Activated CD8-positive, alpha-beta memory T cell treated with anti-CD3 and anti-CD28 coated beads for 1 hour (primary cell): ENCODE results near the gene IVNS1ABP.
"Not testable (repeated sequence)": the region's sequence is repeated elsewhere in the genome, so short reads cannot be mapped to it uniquely, and the experiment has no call there.

Experiments used
- DNase-seq, 2 donors: peaks; one replicate each; pipeline ENCODE4 v3.0.0-alpha.2; 2020; ENCODE audit warnings: low read depth in 1 of 2; ENCODE audit errors: extremely low read depth in 1 of 2

IVNS1ABP gene

DNA sequence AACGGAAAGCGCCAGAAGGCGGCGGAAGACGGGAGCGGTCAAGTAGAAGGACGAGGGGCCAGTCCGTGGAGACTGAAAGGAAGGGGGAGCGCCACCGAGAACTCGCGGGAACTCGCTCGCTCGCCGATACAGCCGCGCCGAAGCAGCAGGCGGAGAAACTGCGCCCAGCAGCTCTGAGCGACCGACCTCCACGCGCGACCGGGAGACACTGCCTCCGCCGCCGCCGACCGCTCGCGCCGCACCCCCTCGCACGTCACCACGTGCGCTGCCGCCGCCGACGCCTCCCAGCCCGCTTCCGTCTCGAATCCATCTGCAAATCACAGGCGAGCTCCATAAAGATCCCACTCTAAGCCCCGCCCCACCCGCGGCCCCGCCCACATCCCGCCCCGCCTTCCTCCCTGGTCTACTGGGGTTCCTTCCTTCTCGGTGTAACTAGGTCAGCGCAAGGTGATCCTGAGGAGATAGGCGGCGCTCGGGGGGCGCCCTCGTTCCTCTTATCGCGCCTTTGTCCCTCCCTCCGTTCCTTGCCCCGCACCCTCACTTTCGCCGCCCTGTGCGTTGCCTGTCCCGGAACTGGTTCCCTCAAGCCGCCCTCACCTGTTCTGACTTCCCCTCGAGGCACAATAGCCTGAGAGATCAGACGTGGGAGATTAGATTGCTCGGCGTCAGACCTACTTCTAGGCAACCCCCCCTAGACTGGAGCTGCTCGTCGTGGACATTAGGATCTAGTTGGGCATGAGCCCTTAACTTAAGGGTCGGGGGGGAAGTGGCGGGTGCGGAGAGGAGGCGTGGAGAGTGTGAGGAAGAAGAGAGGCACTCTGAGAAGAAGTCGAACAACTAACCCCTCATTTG lies at the start of gene IVNS1ABP:
Gene IVNS1ABP (minus strand): TSS at position 210 of the 852 bp plus-strand sequence. CDS start 7,750 bp downstream, outside the sequence.
- DNase-seq, result peak; percentile 91

DNA sequence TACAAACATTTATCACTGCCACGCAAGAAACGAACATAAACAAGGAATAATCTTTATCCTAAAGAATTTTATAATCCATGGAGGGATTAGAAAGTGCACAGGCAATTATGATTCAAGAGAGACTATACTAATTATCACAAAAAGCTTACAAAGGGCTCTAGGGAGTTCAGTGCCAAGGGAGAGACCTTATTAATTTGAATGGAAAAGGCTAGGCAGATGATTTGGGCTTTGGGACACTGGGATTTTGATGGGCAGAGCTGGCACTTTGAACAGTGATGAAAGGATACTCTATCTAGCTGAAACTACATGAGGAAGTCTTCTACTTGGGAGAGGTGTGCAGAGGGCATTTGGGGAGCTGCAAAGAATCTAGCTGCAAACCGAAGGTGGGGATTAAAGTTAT lies 48.9 kb upstream of the IVNS1ABP start:
- DNase-seq, result no peak

DNA sequence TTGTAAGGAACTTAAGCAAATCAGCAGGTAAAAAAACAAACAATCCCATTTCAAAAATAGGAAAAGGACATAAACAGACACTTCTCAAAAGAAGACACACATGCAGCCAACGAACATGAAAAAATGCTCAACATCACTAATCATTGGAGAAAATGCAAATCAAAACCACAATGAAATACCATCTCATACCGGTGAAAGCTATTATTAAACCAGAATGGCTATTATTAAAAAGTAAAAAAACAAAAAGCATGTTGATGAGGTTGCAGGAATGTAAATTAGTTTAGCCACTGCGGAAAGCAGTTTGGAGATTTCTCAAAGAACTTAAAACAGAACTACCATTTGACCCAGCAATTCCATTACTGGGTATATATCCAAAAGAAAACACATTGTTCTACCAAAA lies 47.5 kb upstream of the IVNS1ABP start:
- DNase-seq, result not testable (repeated sequence)

- DNase-seq, result no peak
Observed at GRCh38 chr1:185363205-185363604, 46.2 kb upstream of the IVNS1ABP start.

DNA sequence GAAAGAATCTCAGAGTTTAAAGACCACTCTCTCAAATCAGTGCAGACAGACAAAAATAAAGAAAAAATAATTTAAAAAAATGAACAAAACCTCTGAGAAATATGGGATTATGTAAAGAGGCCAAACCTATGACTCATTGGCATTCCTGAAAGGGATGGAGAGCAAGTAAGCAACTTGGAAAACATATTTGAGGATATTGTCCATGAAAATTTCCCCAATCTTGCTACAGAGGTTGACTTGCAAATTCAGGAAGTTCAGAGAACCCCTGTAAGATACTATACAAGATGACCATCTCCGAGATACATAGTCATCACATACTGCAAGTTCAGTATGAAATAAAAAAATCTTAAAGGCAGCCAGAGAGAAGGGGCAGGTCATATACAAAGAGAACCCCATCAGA lies 43.7 kb upstream of the IVNS1ABP start:
- DNase-seq, result no peak

GRCh38 chr1:185358957-185359356 lies 41.9 kb upstream of the IVNS1ABP start:
- DNase-seq, result no peak

GRCh38 chr1:185355947-185356346 lies 38.9 kb upstream of the IVNS1ABP start:
- no peak for DNase-seq

DNA sequence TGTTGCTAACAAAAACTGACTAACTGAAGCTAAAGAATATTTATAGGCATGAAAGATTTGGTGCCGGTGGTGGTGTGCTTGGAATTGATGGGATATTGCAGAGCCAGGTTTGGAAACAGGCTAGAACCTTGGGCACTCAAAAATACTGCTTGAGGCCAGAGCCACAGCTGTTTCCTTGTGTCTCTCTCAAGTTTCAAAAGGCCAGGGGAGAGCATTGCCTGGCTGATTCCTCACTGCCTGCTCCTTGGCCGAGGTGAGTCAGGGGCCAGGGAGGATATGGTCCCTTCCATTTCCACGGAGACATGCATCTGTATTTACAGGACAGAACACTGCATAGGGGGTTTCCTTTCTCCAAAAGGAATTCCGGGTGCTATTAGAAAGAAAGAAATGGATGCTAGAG lies 36.1 kb upstream of the IVNS1ABP start:
- DNase-seq, result no peak

DNA sequence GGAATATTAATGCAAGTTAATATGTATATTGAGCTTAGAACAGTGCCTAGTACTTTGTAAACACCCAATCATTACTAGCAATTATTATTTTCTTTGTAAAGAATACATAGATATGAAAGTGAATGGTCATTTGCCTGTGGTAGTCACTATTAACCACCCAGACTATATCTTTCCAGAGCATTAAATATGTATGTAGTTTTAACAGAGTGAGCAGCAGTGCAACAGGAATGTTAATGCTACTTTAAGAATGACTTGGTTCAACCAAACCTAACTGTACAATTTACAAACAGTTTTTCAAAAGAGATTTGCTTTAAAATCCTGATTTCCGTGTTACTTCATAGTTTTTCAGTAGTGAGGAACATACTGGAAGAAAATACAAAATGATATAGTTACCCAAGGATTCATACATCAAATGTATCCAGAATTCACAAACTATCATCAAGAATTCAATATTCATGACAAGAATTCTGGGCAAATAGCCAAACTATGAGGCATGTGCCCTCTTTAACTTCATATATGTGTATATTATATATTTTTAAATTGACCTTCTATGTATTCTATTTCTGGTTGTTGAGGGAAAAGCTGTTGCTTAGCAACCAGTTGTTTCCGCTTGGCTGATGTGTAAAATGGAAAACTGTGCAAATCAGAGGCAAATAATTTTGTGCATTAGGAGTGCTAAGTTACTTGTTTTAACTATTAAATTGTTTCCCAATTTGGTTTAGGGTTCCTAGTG lies 34.9 kb upstream of the IVNS1ABP start:
- no peak for DNase-seq

- no peak for DNase-seq
Observed at GRCh38 chr1:185350027-185350442, 33.0 kb upstream of the IVNS1ABP start.

GRCh38 chr1:185349556-185349955 lies 32.5 kb upstream of the IVNS1ABP start:
- DNase-seq, result no peak

DNA sequence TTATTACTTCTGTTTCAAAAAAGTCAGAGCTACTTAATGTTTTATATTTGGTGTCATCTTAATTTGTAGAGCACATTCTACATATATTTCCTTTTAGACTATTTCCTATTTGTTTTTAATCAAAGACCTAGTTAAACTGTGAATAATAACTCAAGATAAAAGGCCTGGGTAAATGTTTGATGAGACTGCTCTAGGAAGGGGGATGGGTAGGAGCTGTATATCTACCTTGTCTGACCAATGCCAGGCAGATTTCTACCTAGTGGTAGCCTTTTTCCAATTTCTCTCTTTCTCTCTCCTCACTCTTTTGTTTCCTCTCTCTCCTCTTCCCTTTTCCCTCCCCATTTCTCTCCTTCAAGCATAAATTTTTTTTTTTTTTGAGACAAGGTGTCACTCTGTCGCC lies 31.9 kb upstream of the IVNS1ABP start:
- no peak for DNase-seq

GRCh38 chr1:185348296-185348695 lies 31.3 kb upstream of the IVNS1ABP start:
- no peak for DNase-seq

DNA sequence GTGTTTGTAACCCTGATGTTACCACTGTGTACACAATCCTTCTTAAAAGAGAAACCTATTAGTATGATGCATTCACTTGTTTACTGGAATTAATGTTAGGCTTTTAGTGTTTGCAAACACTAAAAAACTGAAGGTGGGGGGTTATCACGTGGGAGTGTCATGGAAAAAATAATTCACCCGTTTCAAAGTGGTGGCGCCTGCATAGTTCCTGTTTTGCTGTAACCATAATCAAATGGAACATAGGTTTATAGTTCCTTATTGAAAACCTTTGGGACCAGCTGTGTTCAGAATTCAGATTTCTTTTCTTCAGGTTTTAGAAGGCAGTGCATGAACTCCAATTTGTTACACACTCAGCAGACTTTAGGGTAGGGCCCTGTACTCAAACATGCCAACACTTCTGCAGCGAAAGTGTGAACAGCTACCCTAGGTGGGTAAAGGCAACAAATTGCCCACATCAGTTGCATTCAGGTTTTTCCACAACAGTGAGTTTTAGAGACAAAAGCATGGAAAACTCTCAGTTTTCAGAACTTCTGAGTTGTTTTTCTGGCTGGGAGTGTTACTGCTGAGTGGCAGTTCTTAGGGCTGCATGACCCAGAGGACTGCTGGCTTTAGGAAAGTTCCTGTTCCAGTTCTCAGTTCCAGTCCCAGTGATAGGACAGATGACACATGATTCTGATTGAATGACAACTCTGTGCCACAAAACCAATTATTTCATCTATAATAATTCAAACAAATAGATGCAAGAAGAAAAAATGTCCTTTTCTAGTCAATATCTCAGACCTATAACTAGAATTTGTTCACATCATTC lies 29.1 kb upstream of the IVNS1ABP start:
- no peak for DNase-seq

- no peak for DNase-seq
Observed at GRCh38 chr1:185343306-185343705, 26.3 kb upstream of the IVNS1ABP start.

DNA sequence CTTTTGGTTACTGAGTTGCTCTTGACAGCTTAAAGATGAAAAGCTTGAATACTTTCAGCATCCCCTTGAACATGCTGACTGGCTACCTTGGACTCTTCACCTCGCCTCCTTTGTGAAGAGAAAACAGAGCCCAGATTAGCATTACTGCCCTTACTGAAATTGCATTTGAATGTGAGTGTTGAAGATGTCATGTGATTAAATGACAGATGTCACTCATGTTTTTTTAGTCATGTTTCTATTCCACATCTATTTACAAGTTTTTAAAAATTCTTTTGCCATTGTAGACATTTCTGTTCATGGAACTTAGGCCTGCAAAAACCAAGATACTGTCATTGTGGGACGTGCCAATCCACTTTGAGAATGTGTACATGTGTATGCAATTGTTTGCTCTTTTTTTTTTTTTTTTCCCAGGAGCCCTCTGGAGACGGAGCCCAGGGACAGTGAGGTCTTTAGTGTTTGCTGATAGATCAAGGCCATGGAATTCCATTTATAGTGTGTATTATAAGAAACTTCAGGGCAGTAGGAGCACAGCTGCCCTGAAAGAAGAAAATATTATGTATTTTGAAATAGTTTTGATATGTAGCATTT lies 25.7 kb upstream of the IVNS1ABP start:
- no peak for DNase-seq

DNA sequence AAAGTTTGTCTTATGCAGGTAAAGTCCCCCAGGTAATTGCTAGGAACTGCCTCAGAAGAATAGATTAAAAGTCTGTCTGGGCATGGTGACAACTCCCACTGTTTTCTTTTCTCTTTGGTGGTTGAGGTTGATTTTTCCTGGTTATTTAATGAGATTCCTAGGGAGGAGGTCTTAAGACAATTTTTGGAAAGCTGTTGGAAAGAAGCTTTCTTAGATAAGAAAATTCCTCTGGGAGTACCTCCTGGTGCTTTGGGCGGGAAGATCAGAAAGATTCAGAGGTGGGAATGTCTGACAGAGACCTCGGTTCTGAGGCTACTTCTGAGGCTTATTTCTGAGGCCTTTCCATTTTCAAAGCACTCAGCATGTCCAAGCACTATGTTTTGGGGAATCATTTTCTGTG lies 25.0 kb upstream of the IVNS1ABP start:
- no peak for DNase-seq

- no peak for DNase-seq
Observed at GRCh38 chr1:185341196-185341781, 24.2 kb upstream of the IVNS1ABP start.

- DNase-seq, result no peak
Observed at GRCh38 chr1:185338719-185339622, 21.9 kb upstream of the IVNS1ABP start.
